SK-MEL-5 (cell line): ENCODE measurements around the gene REV1. TPM values are rescaled to one million over a fixed set of nuclear protein-coding genes. Genes with fewer than 3 reads are reported as not detected.

Source experiments
- DNase-seq: peaks from one replicate; pipeline ENCODE4 v3.0.0-alpha.2; 2016; ENCODE audit warnings: low read depth, low spot score
- in situ Hi-C: cut with HindIII; loops from 2 replicates; pipeline ENCODE4 v1.10.0; 2016; ENCODE audit warnings: low sequenced_read_pairs, high pct_unique_total_duplicates, low pct_unique_long_range_greater_than_20kb
- total RNA-seq: library from RNA; depleted of rRNA; stranded (reverse); fragments of >200 nt; shearing (Covaris generic); gene quantifications from 2 replicates; pipeline ENCODE4 v1.2.3, GENCODE V29; 2014

Gene REV1
- total RNA-seq, 1 experiment from 2014 or later = 17.7 TPM

DNA sequence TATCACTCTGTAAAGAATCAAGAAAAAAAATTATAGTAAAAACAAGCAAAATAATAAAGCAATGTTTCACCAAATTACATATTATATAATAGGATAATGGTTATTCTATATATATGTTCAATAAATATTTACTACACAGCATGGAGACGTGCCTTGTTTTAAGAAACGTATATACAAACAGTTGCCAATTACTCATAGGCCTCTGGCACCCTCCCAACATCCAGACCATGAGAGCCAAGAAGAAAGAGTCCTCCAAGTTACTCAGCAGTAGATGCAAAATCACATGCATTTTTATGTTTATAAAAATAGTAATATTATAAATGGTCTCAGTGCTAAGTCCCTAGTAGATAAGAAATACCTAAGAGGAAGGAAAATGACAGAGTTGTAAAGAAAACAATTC lies 64.8 kb downstream of the REV1 start:
- no peak for DNase-seq
- in situ Hi-C loops = no loop called here

DNA sequence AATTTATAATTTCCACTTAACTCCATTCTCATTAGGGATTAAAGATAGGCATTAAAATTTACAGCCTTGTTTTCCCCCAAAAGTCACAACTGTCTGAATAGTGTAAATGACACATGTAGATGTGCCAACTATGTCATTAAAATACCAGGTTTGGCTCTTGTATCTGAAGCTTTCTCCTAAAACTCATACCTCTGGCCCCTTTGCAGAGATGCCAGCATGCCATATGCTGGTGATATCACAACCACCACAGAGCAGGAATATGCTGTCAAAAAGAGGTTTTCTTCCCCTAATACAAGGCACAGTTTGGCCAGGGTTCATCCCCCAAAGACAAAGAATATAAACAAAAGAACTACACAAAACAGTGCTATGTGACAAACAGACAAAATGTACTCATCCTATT lies 65.4 kb downstream of the REV1 start:
- in situ Hi-C loops = no loop called here
- DNase-seq = no peak

DNA sequence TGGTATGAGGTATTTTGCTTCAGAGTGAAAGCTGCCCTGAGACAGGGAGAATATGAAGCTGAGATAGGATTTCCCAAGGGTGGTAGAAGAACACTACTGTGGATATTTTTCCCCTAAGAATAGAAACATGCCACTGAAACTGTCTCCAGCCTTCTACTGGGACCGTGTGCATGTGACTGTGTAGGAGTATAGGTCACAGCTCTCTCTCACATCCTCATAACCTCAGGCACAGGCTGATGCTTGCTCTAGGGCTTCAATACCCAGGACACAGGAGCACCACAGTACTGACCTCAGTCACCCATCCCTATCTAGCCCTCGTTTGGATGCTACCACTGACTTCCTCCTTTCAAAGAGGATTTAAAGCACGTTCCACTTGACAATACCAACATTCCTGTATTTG lies 67.2 kb downstream of the REV1 start:
- in situ Hi-C loops = no loop called here
- DNase-seq = peak; percentile 13

DNA sequence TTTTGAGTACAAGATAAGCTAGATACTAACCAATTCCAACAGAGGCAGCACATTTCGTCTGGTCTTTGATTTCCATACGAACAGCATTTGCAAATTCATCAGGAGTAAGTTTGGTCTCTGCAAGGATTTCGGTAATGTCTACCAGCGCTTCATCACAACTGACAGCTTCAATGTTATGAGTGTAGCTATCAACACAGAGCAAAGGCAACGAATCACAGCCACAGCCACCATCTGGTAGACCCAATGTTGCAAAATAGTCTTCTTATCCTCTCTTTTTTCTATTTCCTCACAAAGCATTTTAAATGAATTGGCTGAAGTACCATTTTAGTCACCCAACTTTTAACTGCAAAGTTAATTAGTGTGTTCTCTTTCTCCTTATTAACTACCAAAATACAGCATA lies 68.3 kb downstream of the REV1 start:
- in situ Hi-C loops = no loop called here
- no peak for DNase-seq

DNA sequence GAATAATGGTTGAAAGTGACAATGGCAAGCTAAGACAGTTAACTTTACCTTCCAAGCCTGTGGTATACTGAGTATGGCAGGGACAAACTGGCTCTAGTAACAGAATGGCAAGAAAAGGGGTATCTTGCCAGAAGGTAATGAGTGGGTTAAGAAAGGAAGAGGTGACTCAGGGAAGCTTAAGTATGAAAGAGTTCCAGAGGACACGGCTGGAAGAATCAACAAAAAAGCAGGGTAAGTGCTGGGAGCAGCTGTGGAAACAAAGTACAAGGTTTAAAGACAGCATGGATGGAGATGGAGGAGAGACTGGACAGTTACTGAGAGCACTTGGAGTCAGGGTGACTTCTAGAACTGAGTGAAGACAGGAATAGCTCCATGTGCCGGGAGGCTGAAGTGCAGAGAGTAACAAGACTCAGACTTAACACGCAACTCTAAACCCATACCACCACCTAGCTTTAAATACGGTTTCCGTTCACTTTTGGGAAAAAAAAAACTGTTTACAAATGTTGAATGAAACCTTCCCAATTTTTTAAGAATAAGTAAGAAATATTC lies 69.0 kb downstream of the REV1 start:
- in situ Hi-C loops = no loop called here
- DNase-seq = no peak

DNA sequence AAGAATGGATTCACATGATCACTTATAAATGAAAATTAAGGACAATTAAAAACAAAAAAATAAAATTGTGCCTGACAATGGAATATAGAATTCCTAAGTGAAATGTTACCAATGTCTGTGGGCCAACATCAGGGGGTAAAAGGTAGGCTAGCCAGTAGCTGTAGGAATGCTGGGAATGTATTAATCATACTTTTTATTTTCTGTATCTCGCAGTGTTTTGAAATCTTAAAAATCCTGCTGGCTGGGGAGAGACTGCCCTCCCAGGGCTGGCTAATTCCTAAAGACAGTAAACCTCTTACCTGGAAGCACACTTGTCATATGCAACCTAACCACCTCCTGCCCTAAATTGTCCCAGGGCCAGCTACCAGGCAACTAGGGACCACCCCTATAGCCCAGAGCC lies 69.8 kb downstream of the REV1 start:
- in situ Hi-C loops = no loop called here
- DNase-seq = no peak

DNA sequence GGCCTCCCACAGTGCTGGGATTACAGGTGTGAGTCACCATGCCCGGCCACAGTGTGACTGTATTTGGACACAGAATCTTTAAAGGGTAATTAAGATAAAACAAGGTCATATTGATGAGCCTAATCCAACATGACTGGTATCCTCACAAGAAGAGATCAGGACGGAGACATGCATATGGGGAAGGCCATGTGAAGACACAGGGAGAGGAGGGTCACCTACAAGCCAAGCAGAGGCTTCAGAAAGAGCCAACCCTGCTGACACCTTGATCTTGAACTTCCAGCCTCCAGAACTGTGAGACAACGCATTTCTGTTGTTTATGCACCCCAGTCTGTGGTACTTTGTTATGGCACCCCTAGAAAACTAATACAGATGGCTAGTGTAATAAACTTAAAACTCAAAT lies 72.4 kb downstream of the REV1 start:
- no peak for DNase-seq
- in situ Hi-C loops = no loop called here

DNA sequence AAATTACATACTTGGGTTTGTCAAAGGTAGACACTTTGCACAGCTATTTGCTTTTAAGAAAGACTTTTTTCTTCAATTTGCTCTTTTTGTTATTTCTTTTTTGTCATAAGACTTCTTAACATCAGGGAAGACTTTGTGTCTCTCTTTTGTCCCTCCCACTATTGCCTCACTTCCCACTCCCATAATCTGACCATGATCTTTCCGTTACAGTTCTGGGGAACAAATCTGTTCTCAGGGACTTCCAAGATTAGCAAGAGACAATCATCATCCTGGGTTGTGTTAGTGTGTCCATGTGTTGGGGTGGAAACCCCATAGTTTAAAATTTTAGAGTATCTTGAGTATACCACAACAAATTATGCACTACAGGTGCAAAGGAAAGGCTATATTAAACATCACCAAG lies 75.3 kb downstream of the REV1 start:
- DNase-seq = no peak
- in situ Hi-C loops = no loop called here

DNA sequence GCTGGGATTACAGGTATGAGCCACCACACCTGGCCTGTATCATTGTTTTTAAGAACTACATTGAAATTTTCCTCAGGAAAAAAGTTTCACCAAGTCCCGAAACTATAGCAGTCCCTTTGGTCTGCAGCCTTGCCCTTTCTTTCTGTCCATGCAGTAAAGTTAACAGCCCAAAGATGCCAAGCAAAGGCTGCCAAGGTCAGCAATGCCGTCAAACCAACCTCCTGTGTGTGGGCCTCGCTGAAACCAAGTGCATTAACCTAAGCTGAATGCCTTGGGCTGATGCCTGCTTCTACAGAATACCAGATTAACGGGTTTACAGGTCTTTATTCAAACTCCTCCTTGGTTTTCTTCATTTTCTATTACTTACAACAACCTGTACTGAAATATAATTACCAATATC lies 79.5 kb downstream of the REV1 start:
- no peak for DNase-seq
- in situ Hi-C loops = no loop called here

DNA sequence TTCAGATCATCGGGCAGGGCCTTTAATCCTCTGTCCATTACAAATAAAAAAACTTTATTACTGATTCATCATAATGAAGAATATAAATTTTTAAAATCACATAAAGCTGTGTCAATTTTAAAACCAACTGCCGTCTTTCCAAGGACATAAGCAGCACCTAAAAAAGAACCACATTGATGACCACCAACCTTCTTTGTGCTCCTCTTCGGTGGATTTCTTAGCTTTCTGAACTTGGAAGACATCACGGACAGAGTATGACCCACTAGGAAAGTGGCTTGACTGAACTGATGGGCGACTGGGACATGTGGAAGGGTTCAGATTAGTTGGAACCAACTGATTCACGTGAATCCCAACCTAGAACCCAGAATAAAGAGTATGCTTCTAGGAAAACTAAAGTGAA lies 83.7 kb downstream of the REV1 start:
- DNase-seq = no peak
- in situ Hi-C loops = no loop called here

DNA sequence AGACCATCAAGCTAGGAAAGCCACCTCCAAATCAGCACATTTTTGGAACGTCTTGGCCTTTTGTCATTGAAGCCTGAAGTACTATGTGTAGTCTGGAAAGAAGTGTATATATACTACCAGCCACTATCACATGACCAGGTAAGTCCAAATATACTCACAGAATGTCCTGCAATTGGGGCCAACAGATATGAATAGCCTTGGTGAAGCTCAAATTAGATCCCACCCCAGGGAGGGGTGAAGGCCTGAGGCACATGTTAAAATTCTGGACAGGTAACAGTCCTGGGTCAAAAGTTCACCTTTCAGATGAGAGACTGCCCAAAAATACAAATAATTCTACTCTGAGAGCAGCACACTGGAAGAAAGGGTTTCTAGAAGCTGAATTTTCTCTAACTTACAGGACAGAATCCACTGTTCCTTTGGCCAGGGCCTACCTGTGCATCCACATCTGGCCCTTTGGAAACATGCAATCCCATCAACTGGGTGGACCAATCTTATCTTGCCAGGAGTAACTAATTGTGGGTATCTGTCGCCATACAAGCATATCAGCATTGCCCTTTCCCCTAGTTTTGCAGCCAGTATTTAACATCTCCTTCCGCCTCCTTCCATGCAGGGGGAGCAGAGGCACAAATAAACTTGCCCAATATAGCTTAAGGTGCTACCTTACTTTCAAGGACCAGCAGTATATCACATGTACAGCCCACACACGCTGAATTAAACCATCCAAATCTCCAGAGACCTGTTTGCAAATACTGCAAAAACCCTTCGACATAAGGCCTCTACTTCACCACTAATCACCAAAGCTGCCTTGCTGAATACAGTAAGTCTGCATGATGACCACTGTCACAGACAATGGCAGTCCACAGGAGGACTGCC lies 84.8 kb downstream of the REV1 start:
- no peak for DNase-seq
- in situ Hi-C loops = no loop called here

DNA sequence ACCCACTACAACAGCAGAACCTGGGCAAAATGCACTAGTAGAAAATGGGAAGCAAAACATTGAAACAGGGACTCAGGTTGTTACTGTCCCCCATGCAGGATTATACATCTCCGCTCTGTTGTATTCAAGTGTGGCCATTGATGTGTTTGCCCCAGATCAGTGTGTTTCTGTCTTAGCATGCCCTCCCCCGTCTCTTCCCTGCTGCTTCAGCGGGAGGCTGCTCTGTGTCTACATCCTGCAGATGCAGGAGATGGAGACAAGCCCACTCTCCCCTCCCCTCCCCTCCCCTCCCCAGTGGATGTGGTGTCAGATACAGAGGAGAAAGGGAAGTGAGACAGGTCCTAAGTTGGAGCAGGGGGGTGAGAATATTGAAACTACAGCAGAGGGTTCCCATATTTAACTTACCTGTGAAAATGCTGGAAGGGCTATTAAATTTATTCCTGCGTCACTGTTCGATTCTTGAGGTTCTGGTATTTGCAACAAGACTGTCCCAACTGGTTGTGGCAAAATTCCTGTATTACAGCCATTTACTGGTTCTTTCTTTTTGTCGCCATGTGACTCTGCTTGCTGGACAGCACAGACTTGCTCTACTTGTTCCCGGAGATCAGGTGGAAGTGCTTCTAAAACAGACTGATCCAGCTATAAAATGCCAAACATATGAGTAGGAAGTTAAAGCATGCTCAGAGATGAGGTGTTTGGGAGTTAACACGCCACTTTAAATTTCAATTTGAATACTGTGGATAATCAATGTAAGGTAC lies 85.6 kb downstream of the REV1 start:
- DNase-seq = no peak
- in situ Hi-C loops = no loop called here

DNA sequence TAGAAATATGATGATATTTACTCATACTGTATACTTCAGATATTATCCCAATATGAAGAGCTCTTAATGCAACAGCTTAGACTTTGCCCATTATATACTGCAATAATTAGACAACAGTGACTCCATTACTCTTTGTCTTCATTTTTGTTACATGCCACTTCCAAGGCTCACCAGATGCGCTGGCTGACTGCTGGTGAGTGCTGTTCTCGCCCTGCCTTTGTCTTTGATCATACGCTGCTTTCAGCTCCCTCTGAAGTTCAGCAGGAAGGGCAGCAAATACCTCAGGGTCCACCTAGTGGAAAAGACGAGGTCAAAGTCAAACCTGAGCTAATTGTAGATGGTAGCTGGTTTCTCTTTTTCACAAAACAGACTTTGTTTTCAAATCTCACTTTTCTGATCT lies 86.3 kb downstream of the REV1 start:
- DNase-seq = peak; percentile 21
- in situ Hi-C loops = no loop called here

DNA sequence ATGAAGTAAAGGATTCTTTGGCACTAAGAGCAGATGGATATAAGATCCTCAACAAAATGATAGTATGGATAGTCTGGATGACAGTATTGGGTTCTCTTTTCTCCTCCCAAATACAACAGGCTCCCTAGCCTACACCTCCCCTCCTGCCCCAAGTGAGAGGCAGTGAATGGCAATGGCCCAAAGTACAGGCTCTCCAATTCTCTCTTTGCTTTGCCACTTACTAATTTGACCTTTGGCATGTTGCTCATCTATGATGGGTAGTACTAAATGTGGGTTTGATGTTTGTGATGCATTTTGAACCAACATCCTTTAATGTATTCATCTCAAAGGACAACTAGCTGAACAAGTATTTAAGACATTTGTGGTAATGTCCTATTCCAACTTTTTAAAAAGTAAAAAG lies 86.7 kb downstream of the REV1 start:
- DNase-seq = no peak
- in situ Hi-C loops = no loop called here

DNA sequence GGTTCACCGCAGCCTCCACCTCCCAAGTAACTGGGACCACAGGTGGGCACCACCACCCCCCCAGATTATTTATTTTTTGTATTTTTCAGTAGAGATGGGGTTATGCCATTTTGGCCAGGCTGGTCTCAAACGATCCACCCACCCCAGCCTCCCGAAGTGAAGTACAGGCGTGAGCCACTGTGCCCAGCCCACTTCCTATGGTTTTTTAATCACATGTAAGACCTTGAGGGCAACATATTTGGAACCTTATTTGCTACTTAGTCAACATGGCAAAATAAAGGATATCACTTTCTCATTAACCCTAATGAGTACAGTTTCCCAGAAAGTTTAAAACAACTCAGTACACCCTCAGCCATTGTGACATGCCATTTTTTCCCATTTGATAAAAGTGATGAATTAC lies 88.0 kb downstream of the REV1 start:
- in situ Hi-C loops = no loop called here
- DNase-seq = no peak

DNA sequence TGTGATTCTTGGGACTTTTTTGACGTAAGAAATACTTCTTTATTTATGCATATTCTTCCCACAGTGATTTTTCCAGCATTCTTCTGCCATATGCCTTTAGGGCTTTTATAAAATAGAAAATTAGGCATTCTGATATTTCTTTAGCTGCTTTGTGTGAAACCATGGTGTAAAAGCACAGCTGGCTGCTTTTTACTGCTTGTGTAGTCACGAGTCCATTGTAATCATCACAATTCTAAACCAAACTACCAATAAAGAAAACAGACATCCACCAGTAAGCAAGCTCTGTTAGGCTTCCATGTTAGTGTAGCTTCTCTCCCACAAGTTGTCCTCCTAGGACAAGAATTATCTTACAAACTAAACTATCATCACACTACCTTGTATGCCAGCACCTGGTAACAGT lies 90.0 kb downstream of the REV1 start:
- peak; percentile 40 for DNase-seq
- in situ Hi-C loops = no loop called here

DNA sequence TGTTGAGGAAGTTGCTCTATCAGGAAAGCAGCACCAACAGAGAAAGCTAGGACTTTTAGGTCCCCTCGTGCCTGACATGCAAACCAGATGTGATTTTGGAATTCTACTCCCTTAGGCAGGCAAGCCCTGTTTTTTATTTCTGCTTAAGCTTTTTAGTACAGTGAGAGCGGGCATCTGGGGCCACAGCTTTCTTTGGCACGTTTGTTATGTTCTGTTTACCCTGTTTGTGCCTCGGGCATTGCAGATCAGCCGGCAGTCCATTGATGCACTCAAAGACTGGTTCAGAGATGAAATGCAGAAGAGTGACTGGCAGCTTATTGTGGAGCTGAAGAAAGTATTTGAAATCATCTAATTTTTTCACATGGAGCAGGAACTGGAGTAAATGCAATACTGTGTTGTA lies 90.8 kb downstream of the REV1 start:
- in situ Hi-C loops = no loop called here
- peak; percentile 61 for DNase-seq

DNA sequence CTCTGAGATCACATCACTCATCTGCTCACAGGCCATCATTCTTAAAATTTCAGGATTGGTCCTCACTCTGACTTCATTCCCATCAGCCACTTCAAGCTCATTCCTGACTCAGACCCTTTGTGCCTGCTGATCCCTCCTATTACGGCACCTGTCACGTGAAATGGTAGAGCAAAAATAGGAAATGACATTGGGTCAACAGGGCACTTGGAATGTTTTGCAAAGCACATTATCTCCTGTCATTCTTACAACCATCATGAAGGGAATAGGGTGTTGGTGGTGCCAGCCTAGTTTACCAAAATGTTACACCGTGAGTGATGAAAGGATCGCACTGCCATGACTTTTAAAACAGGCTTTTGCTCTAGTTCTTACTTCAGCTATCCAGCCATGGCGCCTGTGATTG lies 91.5 kb downstream of the REV1 start:
- in situ Hi-C loops = no loop called here
- no peak for DNase-seq
